G401.6 (cell line): ENCODE measurements around the gene MAU2.

Source experiments
- FAIRE-seq: peaks from 2 replicates; lab custom pipeline; 2012; peaks lifted over from hg19 to GRCh38; lab: Jason Lieb, UNC

The MAU2 gene

DNA sequence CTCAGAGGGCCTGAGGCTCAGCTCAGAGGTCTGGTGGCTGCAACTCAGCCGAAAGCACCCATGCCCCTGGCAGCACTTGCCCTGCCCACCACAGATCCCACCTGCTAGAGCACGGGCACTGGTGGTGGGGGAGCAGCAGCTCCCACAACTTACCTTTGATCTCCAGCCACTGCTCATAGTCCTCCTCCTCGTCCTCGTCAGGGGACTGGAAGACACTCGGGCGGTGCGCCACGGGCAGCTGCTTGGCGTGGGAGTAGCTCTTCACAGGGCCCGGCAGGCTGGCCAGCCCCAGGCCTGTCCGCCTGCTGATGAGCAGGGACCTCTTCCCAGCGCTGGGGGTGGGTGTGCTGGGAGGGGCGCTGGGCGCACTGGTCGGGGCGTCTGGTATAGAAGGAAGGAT, 14.9 kb upstream of the MAU2 start:
- no peak for FAIRE-seq

DNA sequence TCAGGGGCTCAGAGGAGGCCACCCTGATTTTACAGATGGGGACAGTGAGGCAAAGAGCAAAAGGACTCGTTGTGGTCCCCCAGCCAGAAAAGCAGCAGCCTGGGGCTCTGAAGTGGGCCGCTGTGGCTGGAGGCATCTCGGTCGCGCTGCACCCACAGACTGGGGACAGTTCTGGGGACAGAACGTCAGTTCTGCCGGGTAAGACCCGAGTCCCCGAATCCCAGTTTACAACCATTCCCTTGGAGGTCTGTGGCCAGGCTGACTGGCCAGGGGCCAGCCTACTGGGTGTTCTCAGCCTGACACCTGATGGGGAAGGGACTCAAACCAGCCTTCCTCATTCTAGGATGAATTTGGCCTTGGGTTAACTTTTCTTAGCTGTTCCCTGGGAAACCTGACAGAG, 14.4 kb upstream of the MAU2 start:
- FAIRE-seq: no peak

DNA sequence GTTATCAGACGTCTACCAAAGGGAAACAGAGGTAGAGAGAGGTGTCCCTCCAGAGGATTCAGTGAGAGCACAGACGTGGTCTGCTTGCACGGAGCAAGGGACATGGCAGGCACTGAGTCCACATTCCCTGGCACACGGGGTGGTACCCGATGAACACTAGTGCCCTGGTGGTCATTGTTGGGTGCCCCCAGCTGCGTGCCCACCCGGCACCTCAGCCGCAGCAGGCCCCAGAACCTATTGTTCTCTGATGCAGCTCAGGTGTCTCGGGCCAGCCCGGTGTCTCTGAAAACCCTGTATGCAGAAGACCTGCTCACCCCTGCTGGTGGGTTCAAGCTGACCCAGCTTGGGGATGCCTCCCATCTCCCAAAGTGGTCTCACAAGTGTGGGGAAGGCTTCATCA, 12.3 kb upstream of the MAU2 start:
- FAIRE-seq: no peak

DNA sequence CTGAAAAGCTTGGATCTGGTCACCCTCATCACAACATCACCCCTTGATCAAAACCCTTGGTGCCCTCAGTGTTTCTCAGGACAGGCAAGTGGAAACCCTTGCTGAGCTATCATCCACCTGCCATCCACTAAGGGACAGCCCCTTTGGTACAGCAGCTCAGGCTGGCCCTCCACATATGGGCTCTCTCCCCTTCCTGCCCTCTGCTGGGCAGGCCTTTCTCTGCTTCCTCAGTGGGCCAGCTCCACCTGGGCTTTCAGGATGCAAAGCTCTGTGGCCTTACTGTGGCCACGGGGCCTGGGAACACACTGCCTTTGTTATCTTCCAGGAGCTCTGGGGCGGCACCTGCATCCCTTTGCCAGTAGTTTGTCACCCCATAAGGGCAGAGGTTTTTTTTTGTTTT, 5.2 kb upstream of the MAU2 start:
- no peak for FAIRE-seq

DNA sequence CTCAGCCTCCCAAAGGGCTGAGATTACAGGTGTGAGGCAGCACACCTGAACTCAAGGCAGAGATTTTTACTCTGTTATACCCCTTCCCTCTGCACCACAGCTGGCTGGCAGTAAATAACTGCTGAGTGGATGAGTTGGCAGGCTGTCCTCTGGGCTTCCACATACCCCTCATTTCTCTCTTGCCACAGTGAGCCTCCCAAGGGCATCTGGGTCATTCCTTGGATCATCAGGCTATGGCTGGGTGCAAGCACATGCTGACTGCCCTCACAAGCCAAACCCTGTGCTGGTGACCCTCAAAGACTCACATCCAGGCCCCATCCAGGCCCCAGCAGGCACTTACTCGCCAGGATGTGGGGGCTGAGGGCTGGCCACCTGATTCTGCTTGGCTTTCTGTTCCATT, 4.5 kb upstream of the MAU2 start:
- FAIRE-seq: no peak

DNA sequence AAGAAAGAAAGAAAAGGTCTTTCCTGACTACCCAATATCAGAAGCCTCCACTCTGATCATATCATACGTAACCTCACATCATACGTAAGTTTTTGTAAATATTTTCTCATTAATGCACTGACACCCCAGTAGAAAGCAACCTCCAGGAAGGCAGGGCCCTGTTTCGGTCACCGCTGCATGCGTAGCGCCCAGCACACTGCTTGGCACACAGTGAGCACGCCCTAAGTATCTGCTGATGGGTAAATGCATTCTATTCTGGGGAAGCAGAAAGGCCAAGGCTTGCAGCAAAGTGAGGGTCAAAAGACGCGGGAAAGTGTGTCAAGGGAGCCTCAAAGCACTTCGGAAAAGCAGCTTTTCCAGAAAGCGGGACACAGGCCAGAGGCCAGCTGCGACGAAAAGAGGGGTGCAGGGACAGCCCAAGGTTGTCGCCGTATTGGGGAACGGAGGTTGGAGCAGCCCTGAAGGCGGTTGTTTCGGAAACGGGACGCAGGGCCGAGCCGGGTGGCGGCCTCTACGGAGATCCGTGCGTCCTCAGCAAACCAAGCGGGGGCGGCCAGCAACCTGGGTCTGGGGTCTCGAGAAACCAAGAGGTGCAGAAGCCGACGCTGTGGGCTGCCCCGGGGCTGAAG, 783 bp upstream of the MAU2 start:
- FAIRE-seq: no peak

DNA sequence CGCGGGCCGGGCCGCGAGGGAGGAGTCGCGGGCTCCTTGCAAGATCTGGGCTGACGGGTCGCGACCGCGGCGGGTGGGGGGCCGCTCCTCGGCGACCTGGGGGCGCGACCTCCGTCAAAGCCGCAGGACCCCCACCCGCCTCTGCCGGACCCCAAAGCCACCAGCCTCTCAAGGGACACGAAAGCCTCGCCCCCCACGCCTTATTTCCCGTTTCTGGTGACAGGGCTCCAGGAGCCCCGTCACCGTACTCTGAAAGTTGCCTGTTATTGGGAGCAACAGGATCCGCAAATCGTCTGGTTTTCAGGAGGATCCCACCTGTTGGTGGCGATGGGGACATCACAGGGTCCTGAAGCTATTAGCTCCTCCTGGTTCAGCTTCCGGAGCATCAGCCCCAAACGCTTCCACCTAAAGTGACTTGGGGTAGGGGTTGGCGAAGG, 530 bp downstream of the MAU2 start:
- no peak for FAIRE-seq

DNA sequence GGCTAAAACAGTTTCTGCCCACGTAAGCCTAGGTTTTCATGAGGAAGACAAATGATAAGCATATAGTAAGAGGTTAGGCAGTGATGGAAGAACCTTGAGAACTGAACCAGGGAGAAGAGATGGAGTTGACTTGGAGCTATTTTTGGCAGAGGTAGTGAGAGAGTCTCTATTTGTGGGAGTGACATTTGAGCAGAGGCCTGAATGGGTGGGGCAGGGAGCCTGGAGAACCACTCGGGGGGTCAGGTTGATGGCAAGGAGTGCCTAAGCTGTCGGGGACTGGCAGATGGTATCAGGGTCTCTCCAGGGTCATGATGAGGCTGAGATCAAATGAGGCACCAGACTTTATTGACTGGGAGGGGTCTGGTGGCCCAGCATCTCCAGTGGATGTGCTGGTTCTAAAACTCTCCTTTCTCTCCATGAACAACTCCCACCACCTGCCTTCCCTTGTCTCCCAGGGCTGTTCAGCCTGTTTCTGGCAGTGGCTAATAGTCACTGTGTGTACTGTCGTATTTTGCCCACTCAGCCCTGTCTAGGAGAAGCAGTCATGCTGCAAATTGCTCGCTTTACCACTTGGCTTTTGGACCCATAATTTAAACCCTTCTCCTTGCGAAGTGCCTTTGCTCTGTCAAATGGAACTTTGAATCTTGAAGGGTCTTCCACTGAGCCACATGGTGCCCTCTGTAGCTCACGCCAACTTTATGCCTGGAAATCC, 3.6 kb downstream of the MAU2 start:
- no peak for FAIRE-seq

DNA sequence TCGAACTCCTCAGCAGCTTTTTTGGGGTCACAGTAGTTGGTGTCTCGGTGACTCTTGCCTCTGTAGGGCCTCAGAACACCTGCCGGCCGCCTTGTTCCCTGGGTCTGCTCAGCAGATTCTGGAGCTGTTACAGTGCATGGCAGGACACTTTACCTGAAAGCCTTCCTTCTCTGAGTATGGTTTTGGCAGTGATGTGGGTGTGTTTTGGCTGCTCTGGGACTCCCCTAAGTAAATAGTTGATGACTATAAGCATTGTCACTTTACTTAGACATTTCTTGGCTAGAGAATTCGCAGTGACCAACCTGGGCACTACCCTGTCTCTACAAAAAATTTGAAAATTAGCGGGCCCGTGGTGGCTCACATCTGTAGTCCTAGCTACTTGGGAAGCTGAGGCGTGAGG, 7.0 kb downstream of the MAU2 start:
- no peak for FAIRE-seq

DNA sequence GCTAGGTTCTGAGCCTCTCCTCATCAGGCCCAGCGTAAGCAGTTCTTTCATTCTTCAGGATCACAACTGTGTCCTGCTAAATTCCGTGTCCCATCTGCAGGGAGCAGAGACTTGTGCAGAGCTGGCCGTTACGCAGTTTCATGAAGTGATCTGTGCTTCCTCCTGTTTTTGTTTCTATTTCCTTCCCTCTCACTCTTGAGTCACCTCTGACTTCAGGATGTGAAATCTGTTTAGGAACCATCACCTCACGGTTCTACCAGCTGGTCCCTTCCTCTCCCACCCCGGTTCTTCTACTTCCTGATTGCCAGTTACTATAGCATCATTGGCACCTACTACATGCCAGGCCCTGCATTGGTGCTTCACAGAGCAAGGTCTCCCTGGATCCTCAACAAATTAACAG, 8.5 kb downstream of the MAU2 start:
- no peak for FAIRE-seq

DNA sequence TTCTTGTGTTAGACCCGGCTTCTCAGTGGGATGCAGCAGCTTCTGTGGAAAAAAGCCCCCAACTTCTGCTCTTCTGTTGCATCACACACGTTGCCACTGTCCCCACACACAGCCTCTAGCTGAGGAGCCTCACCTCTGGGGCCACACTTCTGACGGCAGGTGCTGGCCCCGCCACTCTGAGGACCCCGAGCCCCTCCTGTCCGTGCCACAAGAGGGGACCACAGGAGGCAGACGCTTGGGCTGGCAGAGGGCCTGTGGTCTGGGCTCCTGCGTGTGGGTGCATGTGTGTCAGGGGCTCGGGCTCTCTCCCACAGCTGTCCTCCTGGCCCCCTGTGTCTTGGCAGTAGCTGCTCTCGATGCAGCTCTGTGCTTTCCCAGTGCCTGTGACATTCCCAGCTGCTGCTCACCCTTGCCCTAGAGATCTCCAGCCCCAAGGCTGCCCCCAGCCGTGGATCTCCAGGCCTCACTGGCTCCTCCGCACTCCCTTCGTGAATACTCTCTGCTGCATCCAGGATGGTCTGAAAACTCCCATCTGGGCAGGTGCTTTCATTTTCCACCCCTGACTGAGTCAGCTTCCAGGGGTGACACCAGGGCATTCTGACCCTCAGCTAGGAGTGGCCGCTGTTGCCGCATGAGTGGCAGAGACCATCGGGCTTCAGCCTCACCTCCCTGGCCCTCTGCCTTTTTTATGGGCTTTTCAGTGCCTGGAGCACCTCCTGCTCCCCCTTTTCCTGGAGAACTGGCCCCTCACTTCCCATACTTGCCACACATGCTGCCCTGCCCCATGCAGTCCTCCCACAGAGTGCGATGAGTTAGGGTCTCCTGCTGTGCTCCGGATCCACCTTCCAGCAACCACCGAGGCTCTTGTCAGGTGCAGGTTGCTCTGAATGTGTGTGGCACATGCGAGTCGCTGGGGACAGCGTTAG, 13.7 kb downstream of the MAU2 start:
- no peak for FAIRE-seq

DNA sequence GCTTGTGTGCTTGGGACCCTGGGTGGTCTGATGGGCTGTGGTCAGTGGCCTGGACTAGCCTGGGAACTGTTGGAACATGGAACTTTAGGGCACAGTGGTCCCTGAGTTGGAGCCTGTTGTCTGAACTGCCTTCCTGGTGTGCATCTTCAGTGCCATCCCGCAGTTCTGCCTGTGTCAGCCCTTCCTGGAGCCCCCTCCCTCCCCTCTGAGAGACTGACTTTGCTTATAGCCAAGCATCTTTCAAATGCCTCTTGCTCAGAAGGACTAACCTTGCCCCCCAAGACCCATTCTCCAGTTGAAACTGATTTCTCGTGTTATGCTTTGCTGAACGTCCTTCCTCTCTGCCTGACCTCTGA, 14.3 kb downstream of the MAU2 start:
- FAIRE-seq: no peak

DNA sequence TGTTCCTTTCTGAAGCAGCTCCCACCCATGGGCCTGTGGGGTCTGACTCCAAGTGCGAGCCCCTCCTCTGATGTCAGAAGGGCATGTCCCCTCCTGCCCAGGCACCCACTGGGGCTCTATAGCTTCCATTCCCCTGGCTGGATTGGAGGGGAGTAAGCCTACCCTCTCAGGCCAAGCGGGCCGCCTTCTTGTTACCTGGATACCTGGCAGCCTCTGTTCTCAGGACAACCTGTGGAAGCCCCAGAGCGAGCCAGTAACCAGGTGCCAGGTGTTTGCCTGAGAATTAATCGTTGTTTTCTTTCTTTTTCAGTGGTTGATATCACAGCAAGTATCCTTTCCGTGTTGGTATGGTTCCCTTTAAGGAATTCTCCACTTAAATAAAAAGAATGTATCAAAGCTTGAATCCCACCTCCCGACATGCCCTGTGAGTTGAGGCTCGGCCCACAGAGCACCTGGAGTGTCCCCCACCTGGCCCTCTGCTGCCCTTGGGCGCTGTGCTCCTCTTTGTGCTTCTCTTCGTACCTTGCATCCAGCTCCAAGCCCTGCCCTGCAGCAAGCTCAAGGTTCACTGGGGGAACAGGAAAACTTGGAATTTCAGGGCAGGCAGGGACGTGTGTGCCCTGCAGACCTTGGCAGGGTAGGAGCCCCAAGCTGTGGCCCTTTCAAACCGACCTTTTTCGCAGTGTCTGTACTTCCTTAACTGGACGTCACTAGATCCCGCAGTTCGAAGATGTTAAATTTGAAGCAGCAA, 15.0 kb downstream of the MAU2 start:
- FAIRE-seq: no peak

DNA sequence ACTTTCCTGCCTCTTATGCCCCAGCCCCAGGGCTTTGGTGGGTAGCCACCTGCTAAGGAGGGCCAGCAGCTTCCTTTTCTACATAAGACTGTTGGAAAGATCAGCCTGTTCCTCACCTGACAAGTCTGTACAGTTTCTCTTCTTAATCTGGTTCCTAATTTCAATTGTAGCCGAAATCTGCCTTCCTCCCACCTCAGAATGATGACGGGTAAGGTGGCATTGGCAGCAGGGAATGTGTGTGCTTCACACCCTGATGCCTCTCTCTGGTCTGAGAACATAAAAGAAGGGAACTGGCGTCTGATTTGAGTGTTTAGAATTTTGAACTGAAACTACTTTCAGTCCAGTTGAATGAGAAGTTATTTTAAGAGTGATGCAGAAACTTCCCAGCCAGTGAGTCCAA, 16.0 kb downstream of the MAU2 start:
- FAIRE-seq: no peak

DNA sequence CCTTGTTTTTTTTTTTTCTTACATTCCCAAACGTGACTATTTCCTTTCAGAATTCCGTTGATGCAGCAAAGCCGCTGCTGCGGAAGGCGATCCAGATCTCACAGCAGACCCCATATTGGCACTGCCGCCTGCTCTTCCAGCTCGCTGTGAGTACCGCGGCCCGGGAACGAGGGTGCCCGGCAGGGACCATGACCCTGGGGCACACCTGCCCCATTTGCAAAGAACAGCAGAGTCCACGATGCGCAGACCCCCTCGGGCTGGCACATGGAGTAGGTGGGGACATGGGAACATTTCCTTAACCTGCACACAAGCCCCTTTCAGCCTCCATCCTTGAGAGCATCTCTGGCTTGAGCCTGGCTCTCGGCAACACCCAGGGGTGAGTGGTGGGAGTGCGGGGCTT, 16.5 kb downstream of the MAU2 start:
- no peak for FAIRE-seq

DNA sequence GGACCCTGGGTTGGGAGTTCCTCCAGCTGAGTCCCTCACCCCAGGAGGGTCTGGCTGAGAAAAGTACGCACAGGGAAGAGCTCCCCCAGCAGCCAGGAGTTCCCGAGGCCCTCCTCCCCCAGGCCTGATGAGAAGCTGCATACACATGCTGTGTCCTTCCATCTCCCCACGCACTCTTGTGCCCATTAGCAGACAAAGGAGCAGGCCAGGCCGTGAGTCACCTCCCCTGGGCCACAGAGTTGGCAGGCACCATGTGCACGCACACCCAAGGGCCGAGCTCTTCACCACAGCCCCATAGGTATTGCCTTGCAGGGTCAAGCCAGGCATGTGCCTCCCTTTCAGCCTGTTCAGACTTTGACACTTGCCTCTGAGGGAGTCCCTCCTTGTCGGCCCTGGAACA, 17.5 kb downstream of the MAU2 start:
- no peak for FAIRE-seq

DNA sequence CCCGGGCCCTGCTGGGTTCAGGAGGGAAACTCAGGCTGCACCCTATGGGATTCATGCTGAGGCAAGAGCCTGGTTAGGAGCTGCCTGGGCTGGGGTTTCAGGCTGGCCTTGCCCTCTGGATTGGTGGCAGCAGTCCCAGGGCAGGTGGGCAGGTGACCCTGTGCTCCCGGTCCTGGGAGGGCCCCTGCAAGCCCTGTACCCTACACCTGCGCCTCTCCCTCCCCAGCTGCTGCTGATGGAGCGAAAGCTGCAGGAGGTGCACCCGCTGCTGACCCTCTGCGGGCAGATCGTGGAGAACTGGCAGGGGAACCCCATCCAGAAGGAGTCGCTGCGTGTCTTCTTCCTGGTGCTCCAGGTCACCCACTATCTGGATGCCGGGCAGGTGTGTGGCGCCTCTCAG, 20.4 kb downstream of the MAU2 start:
- FAIRE-seq: no peak

DNA sequence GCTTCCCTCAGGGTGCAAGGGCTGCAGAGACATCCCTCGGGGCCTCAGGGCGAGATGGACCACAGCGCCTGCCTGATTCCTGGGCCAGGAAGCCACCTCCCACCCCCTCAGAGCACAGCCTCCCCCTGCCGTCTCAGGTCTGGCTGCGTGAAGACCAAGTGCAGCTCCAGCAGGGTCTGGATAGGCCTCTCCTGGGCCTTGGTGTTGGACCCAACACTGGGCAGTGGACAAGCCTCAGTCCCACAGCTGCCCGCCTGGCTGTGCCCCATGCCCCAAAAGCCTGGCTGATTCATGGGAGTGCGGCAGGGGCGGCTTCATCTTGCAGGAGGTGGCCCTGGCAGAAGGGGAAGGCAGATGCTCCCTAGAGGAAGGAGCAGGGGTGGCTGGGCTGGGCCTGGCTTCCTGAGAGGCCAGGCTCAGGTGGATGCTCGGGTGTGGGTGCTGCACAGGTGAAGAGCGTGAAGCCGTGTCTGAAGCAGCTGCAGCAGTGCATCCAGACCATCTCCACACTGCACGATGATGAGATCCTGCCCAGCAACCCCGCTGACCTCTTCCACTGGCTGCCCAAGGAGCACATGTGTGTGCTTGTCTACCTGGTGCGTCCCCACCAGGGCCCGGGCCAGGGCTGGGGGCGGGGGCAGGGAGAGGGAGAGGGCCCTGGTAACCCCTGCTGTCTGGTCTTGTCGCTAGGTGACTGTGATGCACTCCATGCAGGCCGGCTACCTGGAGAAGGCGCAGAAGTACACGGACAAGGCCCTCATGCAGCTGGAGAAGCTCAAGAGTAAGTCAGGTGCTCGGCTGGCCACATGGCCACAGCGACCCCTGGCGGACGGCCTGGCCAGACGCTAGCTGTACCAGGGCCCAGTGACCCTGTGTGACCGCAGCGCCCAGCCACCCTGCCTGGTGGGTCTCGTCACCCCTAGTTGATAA, 21.7 kb downstream of the MAU2 start:
- FAIRE-seq: peak; percentile 50

DNA sequence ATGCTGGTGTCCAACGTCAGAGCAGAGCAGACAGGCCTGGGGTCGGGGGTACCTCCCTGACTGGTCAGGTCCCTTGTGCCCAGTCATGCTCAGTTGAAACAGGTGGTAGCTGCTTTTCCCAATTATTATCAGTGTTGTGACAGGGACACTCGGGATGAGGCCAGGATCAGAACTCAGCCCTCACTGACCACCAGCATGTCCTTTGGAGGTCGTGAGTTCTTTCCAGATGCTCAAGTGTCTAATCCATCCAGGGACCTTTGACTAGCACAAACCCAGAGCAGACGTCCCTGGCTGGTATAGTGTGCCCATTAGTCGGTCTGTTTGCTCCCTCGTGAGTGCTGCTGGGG, 22.4 kb downstream of the MAU2 start:
- no peak for FAIRE-seq

DNA sequence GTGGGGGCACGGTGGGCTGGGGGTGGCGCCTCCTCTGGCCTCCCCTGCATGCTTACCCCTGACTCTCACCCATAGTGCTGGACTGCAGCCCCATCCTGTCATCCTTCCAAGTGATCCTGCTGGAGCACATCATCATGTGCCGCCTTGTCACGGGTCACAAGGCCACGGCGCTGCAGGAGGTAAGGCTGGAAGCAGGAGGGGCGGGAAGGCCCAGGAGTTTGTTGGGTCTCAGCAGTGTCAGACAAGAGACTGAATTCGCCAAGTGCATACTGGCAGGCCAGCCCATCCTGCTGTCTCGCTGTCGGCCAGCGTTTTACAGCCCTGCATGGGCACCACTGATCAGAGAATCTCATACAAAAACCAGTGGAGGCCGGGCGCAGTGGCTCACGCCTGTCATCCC, 23.1 kb downstream of the MAU2 start:
- no peak for FAIRE-seq

DNA sequence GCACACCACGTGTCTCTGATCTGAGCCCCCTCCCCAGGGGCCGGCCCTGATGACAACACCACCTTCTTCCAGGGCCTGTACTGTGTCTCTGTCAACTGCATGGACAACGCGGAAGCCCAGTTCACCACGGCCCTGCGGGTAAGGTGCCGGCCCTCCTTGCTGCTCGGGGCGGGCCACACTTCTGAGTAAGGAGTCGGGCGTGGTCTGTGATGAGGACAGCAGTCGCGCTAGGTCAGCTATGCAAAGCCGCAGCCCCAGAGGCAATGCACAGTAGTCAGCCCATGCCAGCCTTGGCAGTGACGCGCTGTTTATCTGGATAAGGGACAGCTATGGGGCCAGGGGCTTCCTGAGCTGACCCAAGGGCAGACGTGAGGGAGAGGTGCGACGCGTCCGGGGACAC, 24.6 kb downstream of the MAU2 start:
- no peak for FAIRE-seq

DNA sequence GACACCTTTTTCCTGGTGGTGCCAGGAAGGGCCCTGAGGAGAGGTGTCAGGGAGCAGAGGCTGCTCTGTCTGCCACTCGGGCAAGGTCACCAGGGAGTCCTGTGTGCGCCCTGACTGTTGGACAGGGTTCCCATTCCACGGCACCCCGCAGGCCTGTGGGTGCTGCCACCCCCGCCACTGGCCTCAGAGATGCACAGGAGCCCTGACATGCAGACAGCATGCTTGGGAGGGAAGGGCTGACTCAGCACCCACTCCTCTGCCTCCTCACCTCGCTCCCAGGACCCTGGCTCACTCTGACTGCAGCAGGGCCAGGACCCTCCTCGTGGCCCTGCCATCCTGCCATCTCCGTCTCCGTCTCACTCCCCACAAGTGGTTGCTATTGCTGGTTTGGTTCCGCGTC, 25.3 kb downstream of the MAU2 start:
- FAIRE-seq: no peak
